Retinal pigment epithelial cell (primary cell): ENCODE measurements around the gene AP1M1.

Experiments used
- DNase-seq: peaks from one replicate; pipeline ENCODE4 v3.0.0-alpha.2; 2010; ENCODE audit warnings: low read depth
- H3K4me3 ChIP-seq: 2 replicates; pipeline ENCODE4 v1.5.1; 2011; ENCODE audit warnings: mild to moderate bottlenecking, low read length, control low read depth, moderate library complexity
- CTCF ChIP-seq: conservative IDR thresholded peaks from 2 replicates; pipeline ENCODE4 v1.5.1; 2011; ENCODE audit warnings: low read depth, low read length, control low read depth, inconsistent platforms

Gene AP1M1

GRCh38 chr19:16263141-16263761, 65.5 kb downstream of the AP1M1 start:
- DNase-seq = no peak
- no peak overlapping the region for H3K4me3 ChIP-seq
- TF ChIP-seq CTCF = no peak

GRCh38 chr19:16265205-16265604, 67.5 kb downstream of the AP1M1 start:
- TF ChIP-seq CTCF = no peak
- H3K4me3 ChIP-seq = no peak overlapping the region
- DNase-seq = no peak

- DNase-seq = no peak
- no peak for TF ChIP-seq CTCF
- no peak overlapping the region for H3K4me3 ChIP-seq
These were observed 68.3 kb downstream of the AP1M1 start for GRCh38 chr19:16265890-16266585.

DNA sequence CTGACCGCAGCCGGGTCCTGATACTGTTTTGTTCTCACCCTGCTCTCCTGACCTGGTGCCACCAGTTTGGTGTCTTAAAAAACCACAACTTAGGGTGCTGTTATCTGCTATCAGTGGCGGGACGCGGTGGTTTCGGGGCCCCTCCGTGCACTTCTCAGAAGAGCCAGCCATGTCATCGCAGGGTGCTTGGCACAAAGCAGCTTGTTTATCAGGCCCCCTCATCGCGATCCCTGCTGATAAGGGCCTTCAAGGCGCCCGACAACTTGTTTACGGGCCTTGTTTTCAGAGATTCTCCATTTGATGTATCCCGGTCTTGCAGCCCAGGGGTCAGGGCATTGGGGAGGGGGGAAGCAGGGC, 68.9 kb downstream of the AP1M1 start:
- DNase-seq = no peak
- no peak overlapping the region for H3K4me3 ChIP-seq
- TF ChIP-seq CTCF = no peak

DNA sequence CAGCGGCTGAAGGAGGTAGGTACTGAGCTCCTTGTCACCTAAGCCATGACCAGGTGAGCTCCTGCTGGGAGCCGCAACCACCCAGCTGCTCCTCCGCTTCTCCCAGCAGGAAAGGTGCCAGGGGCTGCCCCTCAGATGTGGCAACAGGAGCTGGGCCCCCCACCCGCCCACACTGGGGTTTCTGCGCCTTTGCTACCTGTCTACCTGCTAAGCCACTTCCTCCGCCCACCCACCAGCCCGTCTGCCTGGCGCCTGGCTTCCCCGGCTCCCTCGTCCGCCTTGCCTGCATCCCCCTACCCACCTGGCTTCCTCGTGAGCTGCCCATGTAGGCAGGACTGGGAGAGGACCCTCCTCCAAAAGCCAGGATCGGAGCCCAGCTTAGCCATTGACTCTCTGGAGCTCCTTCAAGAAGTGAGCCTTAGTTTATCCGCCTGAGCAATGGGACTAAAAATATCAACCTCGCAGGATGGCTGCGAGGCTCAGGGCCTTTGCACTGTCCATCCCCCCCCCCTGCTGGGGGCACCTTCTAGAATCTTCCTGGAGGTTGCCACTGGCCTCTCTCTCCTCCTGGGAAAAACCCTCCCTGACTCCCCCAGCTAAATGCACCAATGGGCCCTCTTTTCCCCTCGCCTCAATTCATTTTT, 71.1 kb downstream of the AP1M1 start:
- TF ChIP-seq CTCF = no peak
- no peak overlapping the region for H3K4me3 ChIP-seq
- DNase-seq = no peak

DNA sequence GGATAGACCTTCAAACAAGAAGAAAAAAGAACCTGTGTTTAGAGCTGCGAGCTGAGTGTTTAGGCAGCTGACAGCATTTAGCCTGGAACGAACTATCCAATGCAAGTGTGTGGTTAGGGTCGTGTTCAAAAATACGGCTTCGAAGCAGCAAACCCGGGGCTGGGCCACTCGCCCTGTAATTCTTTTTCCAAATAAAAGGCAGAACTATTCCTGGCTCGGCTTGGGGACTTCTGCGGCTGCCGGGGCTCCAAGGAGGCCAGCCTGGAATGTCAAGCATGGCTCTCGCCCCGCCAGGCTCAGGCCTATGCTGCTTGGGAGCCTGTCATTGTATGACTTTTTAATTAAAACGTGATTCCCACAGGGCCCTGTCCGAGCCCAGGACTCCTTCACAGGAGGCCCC, 75.2 kb downstream of the AP1M1 start:
- no peak overlapping the region for H3K4me3 ChIP-seq
- DNase-seq = no peak
- no peak for TF ChIP-seq CTCF

GRCh38 chr19:16274447-16274846, 76.7 kb downstream of the AP1M1 start:
- no peak for DNase-seq
- no peak for TF ChIP-seq CTCF

More at GRCh38 chr19:16274447-16274846, 76.7 kb downstream of the AP1M1 start:
- no peak overlapping the region for H3K4me3 ChIP-seq
